ENCODE data around the gene PGGHG.
A peak's percentile ranks its signal among the peaks of the same experiment; 100 is the strongest.
"Not testable (repeated sequence)": the region's sequence is repeated elsewhere in the genome, so short reads cannot be mapped to it uniquely, and the experiment has no call there.

PGGHG gene

DNA sequence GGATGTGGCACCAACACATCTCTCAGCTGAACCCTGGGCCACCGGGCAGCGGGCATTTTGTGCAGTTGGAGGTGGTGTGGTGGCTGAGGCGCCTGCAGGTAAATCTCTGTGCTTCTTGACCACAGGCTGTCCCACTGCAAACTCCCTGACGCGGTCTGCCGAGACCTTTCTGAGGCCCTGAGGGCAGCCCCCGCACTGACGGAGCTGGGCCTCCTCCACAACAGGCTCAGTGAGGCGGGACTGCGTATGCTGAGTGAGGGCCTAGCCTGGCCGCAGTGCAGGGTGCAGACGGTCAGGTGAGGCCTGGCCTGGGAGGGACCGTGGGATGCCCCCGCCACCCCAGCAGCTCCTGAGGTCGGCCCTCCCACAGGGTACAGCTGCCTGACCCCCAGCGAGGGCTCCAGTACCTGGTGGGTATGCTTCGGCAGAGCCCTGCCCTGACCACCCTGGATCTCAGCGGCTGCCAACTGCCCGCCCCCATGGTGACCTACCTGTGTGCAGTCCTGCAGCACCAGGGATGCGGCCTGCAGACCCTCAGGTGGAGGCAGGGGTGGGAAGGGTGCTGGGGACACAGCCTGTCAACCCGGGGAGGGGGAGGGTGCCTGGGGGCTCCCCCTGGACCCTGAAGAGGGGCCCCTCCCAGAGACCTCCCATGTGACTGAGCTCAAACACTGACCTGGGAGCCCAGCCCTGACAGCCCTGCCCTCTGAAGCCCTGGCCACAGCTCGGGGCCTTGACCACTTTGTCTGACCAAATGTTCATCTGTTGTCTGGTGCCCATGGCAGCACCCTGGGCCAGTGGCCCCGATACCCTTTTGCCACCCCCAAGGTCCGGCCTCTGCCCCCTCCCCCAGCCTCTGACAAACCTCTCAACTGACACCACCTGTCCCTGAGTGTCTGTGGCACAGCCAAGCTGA lies 4.6 kb upstream of the PGGHG start:
- FAIRE-seq (no peak), DNase-seq (ENCODE audit: insufficient read length, low spot score) (no peak)

- no peak for FAIRE-seq
- DNase-seq (ENCODE audit: insufficient read length, low spot score): peak; percentile 10
These were observed 3.7 kb upstream of the PGGHG start for GRCh38 chr11:285021-285893.

DNA sequence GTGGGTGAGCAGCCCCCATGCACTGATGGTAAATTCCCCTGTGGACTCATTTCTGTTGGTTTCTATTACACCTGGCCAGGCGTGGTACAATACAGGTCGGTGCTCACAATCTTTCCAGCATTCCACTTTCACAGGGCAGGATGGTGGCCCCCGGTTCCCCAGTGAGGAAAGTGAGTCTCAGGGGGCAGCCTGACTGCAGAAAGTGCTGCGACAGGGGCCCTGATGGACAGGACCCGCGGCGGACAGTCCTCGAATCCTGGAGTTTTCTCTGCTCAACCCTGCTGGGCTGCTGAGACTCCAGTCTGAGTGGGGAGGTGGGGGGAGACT lies 3.1 kb upstream of the PGGHG start:
- FAIRE-seq: no peak
- peak; percentile 10 for DNase-seq (ENCODE audit: insufficient read length, low spot score)

- not testable (repeated sequence) for DNase-seq (ENCODE audit: insufficient read length, low spot score); FAIRE-seq
These were observed 1.7 kb upstream of the PGGHG start for GRCh38 chr11:286977-287820.

DNA sequence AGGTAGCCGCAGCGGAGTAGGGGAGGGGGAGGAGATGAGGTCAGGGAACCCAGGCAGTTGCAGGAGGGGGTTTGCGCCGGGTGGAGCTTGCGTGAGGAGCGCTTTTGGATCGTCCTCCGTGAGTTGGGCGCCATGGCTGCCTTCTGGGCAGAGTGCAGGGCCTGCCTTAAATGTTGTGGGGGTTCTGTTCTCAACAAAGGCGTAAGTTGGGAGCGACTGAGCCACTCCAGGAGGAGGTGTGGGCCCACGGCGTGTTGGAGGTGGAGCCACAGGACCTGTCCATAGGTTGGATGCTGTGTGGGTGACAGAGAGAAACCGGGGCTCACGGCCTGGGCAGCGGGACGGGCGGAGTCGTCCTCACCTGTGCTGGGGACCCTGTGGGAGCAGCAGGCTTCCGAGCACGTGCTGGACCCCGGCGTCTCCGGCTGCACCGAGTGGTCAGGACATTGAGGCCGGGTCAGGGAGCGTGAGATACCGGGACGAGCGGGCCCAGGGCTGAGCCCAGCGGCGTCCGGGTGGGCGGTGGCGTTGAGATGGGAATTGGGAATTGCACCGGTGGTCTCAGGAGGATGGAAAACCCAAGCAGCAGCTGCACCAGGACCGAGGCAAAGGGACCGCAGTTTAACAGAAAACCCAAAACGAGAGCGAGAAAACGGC lies 977 bp upstream of the PGGHG start:
- DNase-seq (ENCODE audit: insufficient read length, low spot score) (no peak), FAIRE-seq (no peak)

- DNase-seq (ENCODE audit: insufficient read length, low spot score): no peak
- no peak for FAIRE-seq
These were observed 429 bp downstream of the PGGHG start for GRCh38 chr11:289398-289711.

DNA sequence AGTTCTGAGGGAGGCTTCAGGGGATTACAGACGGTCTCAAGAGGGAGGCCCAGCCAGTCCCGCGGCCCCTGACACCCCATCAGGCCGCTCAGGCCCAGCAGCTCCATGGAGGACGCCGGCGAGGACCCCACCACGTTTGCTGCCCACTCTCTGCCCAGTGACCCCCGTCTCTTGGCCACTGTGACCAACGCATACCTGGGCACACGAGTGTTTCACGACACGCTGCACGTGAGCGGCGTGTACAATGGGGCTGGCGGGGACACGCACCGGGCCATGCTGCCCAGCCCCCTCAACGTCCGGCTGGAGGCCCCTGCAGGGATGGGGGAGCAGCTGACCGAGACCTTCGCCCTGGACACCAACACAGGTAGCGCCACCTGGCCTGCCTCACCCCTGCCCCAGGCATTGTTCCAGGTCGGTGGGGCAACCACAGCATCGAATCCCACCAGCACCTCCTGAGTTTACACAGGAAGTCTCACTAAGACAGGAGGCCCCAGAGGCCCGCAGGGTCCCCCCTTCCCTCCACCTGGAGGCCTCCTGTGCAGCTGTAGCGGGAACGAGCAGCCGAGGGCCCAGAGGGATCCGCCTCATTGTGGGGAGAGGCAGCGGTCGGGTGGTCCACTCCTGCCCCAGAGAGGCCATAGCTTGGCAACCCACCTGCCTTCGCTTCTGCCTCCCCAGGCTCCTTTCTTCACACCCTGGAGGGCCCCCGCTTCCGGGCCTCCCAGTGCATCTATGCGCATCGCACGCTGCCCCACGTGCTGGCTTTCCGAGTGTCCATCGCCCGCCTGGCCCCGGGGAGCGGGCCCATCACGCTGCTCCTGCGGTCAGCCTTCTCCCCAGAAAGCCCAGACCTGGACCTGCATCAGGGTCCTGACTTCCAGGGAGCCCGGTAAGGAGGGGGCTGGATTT lies 1.0 kb downstream of the PGGHG start:
- DNase-seq (ENCODE audit: insufficient read length, low spot score) (no peak), FAIRE-seq (no peak)

GRCh38 chr11:290621-291231 lies 1.8 kb downstream of the PGGHG start:
- DNase-seq (ENCODE audit: insufficient read length, low spot score) (no peak), FAIRE-seq (no peak)

GRCh38 chr11:291281-292210 lies 2.6 kb downstream of the PGGHG start:
- FAIRE-seq: no peak
- DNase-seq (ENCODE audit: insufficient read length, low spot score): no peak

DNA sequence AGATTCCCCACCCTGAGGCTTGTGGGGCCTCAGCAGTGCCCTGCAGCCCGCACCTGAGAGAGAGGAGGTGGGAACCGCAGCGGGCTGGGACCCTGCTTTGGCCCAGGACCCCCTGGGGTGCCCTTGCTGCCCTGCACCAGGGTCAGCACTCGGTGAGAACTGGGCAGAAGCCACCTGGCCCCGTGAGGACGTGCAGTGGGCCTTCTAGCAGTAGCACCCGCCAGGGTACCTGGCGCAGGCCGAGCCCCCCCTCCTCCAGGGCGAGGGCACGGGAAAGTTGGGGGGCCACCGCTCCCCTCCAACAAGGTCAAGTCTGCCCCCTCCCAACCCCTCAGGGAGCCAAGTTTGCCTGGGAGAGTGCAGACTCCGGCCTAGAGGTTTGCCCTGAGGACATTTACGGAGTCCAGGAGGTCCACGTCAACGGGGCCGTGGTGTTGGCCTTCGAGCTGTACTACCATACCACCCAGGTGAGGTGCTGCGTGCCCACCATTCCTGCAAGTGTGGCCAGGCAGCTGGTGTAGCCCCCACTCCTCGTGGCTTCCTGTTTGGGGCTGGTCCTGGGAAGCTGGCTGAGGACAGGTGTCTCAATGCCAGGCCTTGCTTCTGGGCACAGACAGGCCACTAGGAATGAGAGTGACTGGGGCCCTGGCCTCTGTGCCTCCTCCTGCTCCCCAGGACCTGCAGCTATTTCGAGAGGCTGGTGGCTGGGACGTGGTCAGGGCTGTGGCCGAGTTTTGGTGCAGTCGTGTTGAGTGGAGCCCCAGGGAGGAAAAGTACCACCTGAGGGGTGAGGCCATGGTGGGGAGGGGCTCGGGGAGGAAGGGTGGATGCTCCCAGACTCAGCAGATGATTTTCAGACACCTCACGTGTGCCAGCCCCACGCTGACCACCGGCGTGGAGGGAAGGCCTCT lies 3.5 kb downstream of the PGGHG start:
- no peak for FAIRE-seq
- DNase-seq (ENCODE audit: insufficient read length, low spot score): no peak

DNA sequence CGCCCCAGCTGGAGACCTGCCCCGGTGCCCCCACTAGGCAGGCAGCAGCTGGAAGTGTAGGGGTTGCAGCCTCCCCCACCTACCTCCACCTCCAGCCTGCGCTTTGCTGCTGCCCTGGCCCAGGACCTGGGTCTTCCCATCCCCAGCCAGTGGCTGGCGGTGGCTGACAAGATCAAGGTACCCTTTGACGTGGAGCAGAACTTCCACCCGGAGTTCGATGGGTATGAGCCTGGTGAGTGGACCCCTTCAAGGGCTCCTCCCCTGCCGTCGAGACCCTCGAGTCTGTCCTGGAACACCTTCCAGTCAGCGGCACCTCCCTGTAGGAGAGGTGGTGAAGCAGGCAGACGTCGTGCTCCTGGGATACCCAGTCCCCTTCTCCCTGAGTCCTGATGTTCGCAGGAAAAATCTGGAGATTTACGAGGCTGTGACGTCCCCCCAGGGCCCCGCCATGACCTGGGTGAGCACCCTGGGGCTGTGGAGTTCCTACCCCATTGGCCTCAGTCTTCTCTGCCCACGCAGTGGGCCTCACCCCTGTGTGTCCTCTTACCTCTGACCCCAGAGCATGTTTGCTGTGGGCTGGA lies 4.4 kb downstream of the PGGHG start:
- no peak for DNase-seq (ENCODE audit: insufficient read length, low spot score)

DNA sequence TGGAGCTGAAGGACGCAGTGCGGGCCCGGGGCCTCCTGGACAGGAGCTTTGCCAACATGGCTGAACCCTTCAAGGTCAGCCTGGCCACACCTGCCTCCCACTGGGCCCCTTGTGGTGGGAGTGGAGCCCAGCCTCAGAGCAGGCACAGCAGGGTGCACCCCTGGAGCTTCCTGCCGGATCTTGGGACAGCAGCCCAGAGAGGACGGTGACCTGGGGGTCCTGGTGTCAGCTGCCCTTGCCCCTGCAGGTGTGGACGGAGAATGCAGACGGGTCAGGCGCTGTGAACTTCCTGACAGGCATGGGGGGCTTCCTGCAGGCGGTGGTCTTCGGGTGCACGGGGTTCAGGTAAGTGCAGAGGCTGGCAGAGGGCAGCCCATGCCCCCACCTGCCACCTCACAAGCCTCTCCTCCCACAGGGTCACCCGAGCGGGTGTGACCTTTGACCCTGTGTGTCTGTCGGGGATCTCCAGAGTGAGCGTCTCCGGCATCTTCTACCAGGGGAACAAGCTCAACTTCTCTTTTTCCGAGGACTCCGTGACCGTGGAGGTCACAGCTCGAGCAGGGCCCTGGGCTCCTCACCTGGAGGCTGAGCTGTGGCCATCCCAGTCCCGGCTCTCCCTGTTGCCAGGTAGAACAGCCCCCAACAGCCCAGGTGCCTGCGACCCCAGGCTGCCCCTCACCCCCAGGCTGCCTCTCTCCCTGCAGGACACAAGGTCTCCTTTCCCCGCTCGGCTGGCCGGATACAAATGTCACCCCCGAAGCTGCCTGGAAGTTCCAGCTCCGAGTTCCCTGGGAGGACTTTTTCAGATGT lies 5.1 kb downstream of the PGGHG start:
- no peak for FAIRE-seq

More for the DNA sequence above, 4.4 kb downstream of the PGGHG start:
- no peak for FAIRE-seq

GRCh38 chr11:294780-295179 lies 5.9 kb downstream of the PGGHG start:
- FAIRE-seq (no peak), DNase-seq (ENCODE audit: insufficient read length, low spot score) (no peak)

More for the DNA sequence above, 5.1 kb downstream of the PGGHG start:
- DNase-seq (ENCODE audit: insufficient read length, low spot score): no peak

DNA sequence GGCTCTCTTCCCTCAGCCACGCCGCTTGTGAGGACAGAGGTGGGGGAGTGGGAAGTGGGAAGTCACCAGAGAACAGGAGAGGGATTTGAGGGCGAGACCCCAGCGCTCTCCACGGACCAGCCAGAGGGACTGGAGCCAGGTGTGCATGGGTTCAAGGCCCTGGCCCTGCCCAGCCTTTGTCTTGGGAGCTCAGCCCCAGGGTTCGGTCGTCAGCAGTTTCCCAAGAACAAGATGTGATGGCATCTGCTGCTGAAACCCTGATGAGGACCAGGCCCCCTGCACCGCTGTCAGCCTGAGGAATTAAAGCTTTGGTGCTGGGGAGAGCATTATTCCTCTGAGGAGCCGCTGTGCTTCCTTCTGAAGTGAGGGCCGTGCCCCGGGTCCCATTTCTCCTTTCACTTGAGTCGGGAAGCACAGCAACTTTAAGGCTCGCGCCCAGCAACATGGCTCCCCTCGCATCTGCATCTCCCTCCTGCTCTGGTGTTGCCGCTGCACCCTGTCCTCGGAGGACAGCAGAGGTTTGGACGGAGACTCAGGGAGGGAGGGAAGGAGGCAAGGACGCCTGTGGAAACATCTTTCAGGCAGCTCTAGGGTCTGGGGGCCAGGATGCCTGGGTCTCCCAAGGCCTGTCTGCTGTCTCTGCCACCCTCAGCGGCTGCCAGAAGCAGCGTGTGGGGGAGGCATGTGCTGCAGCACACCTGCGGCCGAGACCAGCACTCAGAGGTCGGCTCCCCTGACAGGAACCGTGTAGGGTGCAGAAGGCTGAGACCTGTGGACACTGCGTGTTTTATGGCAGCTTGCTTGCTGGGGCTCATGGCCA lies 6.6 kb downstream of the PGGHG start:
- DNase-seq (ENCODE audit: insufficient read length, low spot score): no peak
- FAIRE-seq: no peak

All from GM19239 (cell line).